Heart right ventricle (tissue), 16 donors: ENCODE data around the gene SYNE1. TPM values are rescaled to one million over a fixed set of nuclear protein-coding genes. Genes with fewer than 3 reads are reported as not detected.

Experiments used
- ATAC-seq, 8 donors: fragments of 200-7000 bp; cut with Tn5 transposase; one replicate each; pipeline ENCODE4 v1.9.1; 2020; ENCODE audit warnings: mild to moderate bottlenecking in 8 of 8, moderate library complexity in 8 of 8, moderate number of reproducible peaks in 1 of 8
- DNase-seq, 2 donors: peaks; one replicate each; pipeline ENCODE4 v3.0.0-alpha.2; 2020
- H3K27ac ChIP-seq, 10 donors: fragments of 200-600 bp; sonication (generic) in 2 of 10; one replicate each; pipeline versions ENCODE4 v1.5.0 to v1.8.0; 2020 to 2022; ENCODE audit warnings: mild to moderate bottlenecking in 3 of 10
- H3K27me3 ChIP-seq, 7 donors: fragments of 200-600 bp; one replicate each; pipeline ENCODE4 v1.8.0; 2021 to 2022; ENCODE audit warnings: mild to moderate bottlenecking in 2 of 7
- H3K36me3 ChIP-seq, 9 donors: fragments of 200-600 bp; sonication (generic) in 1 of 9; one replicate each; pipeline versions ENCODE4 v1.5.0 to v1.8.0; 2020 to 2022; ENCODE audit warnings: mild to moderate bottlenecking in 2 of 9
- H3K4me1 ChIP-seq, 9 donors: fragments of 200-600 bp; sonication (generic) in 1 of 9; one replicate each; pipeline versions ENCODE4 v1.5.0 to v1.8.0; 2020 to 2022; ENCODE audit warnings: mild to moderate bottlenecking in 4 of 9
- H3K4me3 ChIP-seq, 10 donors: fragments of 200-600 bp; sonication (generic) in 2 of 10; one replicate each; pipeline versions ENCODE4 v1.5.0 to v1.8.0; 2020 to 2022; ENCODE audit warnings: mild to moderate bottlenecking in 7 of 10, moderate library complexity in 2 of 10
- H3K9me3 ChIP-seq, 11 donors: fragments of 200-600 bp in 10 of 11; sonication (generic) in 2 of 11; one replicate each; pipeline versions ENCODE4 v1.5.0 to v1.8.0; 2013 to 2022; ENCODE audit warnings: mild to moderate bottlenecking in 2 of 11, control low read depth in 1 of 11, moderate library complexity in 1 of 11
- WGBS, 2 donors: extraction: QIAGEN DNeasy Blood & Tissue Kit; methylation state at CpG; one replicate each; pipeline ENCODE4 v1.1.7; 2013; ENCODE audit warnings: inconsistent platforms in 1 of 2; 5-methylcytosine and 5-hydroxymethylcytosine counted together
- intact Hi-C, 10 donors: fragments of 100-400 bp; cut with DNase I; formaldehyde crosslinking; loops; one replicate each; pipeline versions ENCODE4 v1.11.1 to v1.14.2; 2022
- polyA plus RNA-seq, 2 donors: library from polyadenylated mRNA; stranded (reverse); fragments of 200-250 nt; gene quantifications; one replicate each; pipeline ENCODE4 v1.2.3, GENCODE V29; 2013
- total RNA-seq, 10 donors: library from RNA; stranded (reverse); fragmentation: NEBNext Ultra II Directional in 3 of 10; extraction: Animal tissue kit (Norgen Biotek cat#: 25700) in 3 of 10; gene quantifications; one replicate each; pipeline versions ENCODE4 v1.2.1 to v1.2.4, GENCODE V29; 2021 to 2023
- TF ChIP-seq, protein P1 (sequence below), 9 donors: fragments of 200-600 bp; sonication (generic) in 2 of 9; IDR thresholded peaks; one replicate each; pipeline versions ENCODE4 v1.5.0 to v1.8.0; 2021 to 2022; ENCODE audit warnings: antibody characterized with exemption in 9 of 9, mild to moderate bottlenecking in 5 of 9, moderate library complexity in 1 of 9
- donor health status: Arrhythmogenic right ventricular cardiomyopathy.
- donor health status: ischemic (EF 13 %, LVEDD 7.1; RV severe dilation, severe dysfunction).
- donor health status: healthy with polysubstance abuse.
- donor health status: DM: no; HTN: yes; CAD: no.
- donor health status: DM: no; HTN: no; CAD: no.
- donor health status: ischemic (EF 25% LVEDD 6.9; RV normal size, moderate dysfunction).
- donor health status: ischemic (EF 25% LVEDD 5.7; RV mildly dilated, moderate dysfunction).
- donor health status: healthy.
- donor health status: DM: yes; HTN: yes; CAD: no.
- donor health status: Ischemic cardiomyopathy.
- donor health status: ischemic (EF 35%, LVEDD 5.7; RV mildly dilated, moderate dysfunction).
- donor health status: nonischemic (EF 11% LVEDD 7.7; RV severe dilation, severe dysfunction).
- donor health status: DM: yes; HTN: yes; CAD: no.
- donor health status: PGD.
- donor health status: ischemic (EF 29% LVEDD 5.4; RV normal size, mild dysfunction).
- donor health status: nonischemic (EF 23%, LVEDD 6.1; RV moderate dilation, normal function).

Gene SYNE1
- total and polyA plus RNA-seq, 12 donors: 18.9 to 176 (median 126) TPM

DNA sequence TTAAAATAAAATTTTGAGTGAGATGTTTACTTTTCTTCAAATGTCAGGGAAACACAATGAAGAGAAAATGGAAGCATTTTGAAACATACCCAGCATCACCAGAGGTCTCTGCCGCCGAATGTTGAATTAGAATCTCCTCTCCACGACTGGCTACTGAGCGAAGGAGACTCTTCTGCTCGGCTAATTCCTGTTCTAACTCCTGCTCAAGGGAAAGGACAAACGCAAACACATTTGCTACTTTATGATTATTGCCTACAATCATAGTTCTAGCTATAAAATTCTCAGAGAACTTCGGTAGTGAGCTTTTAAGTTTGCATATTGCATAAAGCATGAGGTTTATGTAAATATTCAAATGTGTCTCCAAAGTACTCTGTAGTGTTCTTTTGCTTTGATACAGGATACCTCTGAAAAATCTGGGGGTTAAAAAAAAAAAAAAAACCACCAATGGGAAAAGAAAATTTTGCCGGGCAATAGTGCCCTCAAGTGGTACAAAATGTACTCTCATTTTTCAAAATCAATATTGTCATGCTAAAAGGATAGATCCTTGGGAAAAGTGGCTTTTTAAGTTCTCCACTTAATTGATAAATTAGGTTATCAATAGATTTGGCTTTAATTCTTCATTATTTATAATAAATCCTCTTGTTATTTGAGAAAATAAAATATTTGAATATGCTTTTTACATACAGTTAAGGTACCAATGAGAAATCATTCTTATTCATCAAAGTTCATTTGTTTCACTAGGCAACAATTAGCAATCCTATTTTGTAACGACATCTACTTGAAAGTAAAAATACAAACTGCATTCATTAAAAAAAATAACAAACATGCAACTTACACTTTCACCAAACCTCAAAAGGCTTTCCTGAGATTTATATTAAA is 369.0 kb downstream of the SYNE1 start:
- no peak for ATAC-seq
- H3K9me3 ChIP-seq: no peaks in the 10 kb centered on the region
- no peak overlapping the region for H3K4me3 ChIP-seq
- WGBS, 2 donors: 58 to 60% methylated on average over 9 of the region's 9 CpGs
- TF ChIP-seq, protein P1, sequence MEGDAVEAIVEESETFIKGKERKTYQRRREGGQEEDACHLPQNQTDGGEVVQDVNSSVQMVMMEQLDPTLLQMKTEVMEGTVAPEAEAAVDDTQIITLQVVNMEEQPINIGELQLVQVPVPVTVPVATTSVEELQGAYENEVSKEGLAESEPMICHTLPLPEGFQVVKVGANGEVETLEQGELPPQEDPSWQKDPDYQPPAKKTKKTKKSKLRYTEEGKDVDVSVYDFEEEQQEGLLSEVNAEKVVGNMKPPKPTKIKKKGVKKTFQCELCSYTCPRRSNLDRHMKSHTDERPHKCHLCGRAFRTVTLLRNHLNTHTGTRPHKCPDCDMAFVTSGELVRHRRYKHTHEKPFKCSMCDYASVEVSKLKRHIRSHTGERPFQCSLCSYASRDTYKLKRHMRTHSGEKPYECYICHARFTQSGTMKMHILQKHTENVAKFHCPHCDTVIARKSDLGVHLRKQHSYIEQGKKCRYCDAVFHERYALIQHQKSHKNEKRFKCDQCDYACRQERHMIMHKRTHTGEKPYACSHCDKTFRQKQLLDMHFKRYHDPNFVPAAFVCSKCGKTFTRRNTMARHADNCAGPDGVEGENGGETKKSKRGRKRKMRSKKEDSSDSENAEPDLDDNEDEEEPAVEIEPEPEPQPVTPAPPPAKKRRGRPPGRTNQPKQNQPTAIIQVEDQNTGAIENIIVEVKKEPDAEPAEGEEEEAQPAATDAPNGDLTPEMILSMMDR (IDR thresholded peaks at IDR 0.05): peak; percentile 31 to 68 (median 60)
- no peaks in the 10 kb centered on the region for H3K27me3 ChIP-seq
- intact Hi-C loops: loop anchor here in 6 of 10 donors (5.0 to 10.0 kb wide), 8 partner anchors 53 to 576 kb away; no protein-coding TSS in a partner anchor
- peak overlapping the region in 3 of 10 donors; percentile 8 to 41 (median 34) for H3K27ac ChIP-seq
- no peak for DNase-seq
- peaks cover 0 to 90% (median 18%) of the 10 kb centered on the region in 9 donors for H3K36me3 ChIP-seq
- H3K4me1 ChIP-seq: peaks cover 14 to 55% (median 41%) of the 10 kb centered on the region in 9 donors

DNA sequence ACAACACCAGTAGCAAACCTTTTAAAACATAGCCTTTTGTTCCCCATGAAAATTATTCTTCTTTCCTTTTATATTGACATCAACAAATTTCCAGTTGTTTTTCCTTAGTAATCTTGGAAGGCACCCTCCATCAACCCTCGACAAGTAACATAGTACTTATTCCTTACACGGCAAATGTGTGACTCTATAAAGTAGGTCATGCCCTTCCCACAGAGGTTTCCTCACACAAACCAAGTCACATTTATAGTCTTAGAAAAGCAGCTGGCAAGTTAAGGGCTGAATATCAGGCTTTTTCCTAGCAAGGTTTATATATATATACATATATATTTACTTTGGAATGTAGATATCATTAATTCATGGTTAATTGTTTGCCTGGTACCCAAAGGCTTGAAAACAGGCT is 371.5 kb downstream of the SYNE1 start:
- no peak for ATAC-seq
- Histone ChIP-seq H3K36me3 (peaks cover 0 to 98% (median 31%) of the 10 kb centered on the region in 9 donors), H3K27me3 (no peaks in the 10 kb centered on the region), H3K27ac (peak overlapping the region in 2 of 10 donors; percentile 9 to 25), H3K4me3 (no peak overlapping the region), H3K9me3 (no peaks in the 10 kb centered on the region), H3K4me1 (peaks cover 6 to 39% (median 21%) of the 10 kb centered on the region in 9 donors)
- intact Hi-C loops: loop anchor here in 6 of 10 donors (5.0 to 10.0 kb wide), 8 partner anchors 51 to 573 kb away; no protein-coding TSS in a partner anchor
- TF ChIP-seq, protein P1 (IDR thresholded peaks at IDR 0.05): no peak
- no peak for DNase-seq
- WGBS, 2 donors: 15 to 28% methylated on average over 2 of the region's 2 CpGs

DNA sequence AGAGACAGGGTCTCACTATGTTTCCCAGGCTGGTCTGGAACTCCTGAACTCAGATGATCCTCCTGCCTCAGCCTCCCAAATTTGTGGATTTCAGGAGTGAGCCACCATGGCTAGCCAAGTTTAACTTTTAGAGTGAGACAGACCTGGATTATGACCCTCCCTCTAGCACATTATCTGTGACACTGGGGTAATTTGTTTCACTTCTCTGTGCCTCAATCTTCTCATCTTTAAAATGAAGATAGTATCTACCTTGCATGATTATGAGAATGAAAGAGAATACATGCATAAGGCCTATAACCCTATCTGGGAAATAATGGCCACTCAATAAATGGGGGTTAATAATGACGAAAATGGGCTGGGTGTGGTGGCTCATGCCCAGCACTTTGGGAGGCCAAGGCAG is 373.6 kb downstream of the SYNE1 start:
- TF ChIP-seq, protein P1 (IDR thresholded peaks at IDR 0.05): no peak
- ATAC-seq (no peak), DNase-seq (no peak)
- H3K27ac ChIP-seq: no peak overlapping the region
- H3K36me3 ChIP-seq: peaks cover 0 to 98% (median 35%) of the 10 kb centered on the region in 9 donors
- intact Hi-C loops: loop anchor here in 5 of 10 donors (5.0 to 10.0 kb wide), 6 partner anchors 41 to 569 kb away; no protein-coding TSS in a partner anchor
- H3K9me3 ChIP-seq: no peaks in the 10 kb centered on the region
- 99 to 100% methylated on average over 1 of the region's 1 CpG for WGBS, 2 donors
- peaks cover 6 to 38% (median 23%) of the 10 kb centered on the region in 9 donors for H3K4me1 ChIP-seq
- H3K4me3 ChIP-seq: no peak overlapping the region
- no peaks in the 10 kb centered on the region for H3K27me3 ChIP-seq

DNA sequence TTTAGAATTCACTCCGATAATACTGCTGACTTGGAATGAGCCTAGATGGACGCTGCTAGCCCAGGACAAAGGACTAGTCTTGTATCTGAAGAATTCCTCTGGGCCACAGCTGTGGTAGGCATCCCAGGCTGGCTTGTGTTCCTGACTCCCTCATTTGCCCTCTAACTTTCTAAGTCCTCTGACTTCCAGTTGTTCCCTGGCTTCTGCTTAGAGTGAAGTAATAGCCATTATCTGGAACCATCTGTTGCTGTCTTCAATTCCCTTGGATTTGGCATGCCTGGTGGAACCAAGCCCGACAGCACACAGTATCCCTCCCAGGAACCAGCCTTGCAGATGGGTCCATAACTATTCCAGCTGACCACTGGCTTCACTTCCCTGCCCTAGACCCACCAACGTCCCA is 376.0 kb downstream of the SYNE1 start:
- peak; percentile 46 to 80 (median 76) for ATAC-seq
- H3K36me3 ChIP-seq: peaks cover 0 to 98% (median 58%) of the 10 kb centered on the region in 9 donors
- no peak for DNase-seq
- no peaks in the 10 kb centered on the region for H3K9me3 ChIP-seq
- H3K4me3 ChIP-seq: no peak overlapping the region
- H3K27me3 ChIP-seq: no peaks in the 10 kb centered on the region
- H3K4me1 ChIP-seq: peaks cover 0 to 26% (median 19%) of the 10 kb centered on the region in 9 donors
- 64 to 76% methylated on average over 4 of the region's 4 CpGs for WGBS, 2 donors
- H3K27ac ChIP-seq: peak overlapping the region in 9 of 10 donors; percentile 30 to 71 (median 50)
- TF ChIP-seq, protein P1 (IDR thresholded peaks at IDR 0.05): no peak
- intact Hi-C loops: loop anchor here in 5 of 10 donors (5.0 to 10.0 kb wide), 6 partner anchors 39 to 566 kb away; no protein-coding TSS in a partner anchor
